B cell (primary cell): ENCODE results near the gene CBX2. TPM values are rescaled to one million over a fixed set of nuclear protein-coding genes. Genes with fewer than 3 reads are reported as not detected.

ENCODE experiments used
- ATAC-seq: fragments of 200-7000 bp; cut with Tn5 transposase; one replicate; pipeline ENCODE4 v1.10.0; 2021; ENCODE audit warnings: low read depth, mild to moderate bottlenecking, moderate number of reproducible peaks, moderate library complexity
- CTCF ChIA-PET: fragments of 350-600 bp; sonication (Branson Sonifier 250); formaldehyde crosslinking; loops from one replicate; lab custom pipeline; 2021; ENCODE audit warnings: antibody characterized with exemption, inconsistent platforms; lab: Charles Lee
- POLR2A ChIA-PET: fragments of 350-600 bp; sonication (Branson Sonifier 250); formaldehyde crosslinking; loops from one replicate; lab custom pipeline; 2021; ENCODE audit warnings: antibody characterized with exemption; lab: Charles Lee
- DNase-seq: peaks from one replicate; pipeline ENCODE4 v3.0.0; 2013
- H2AFZ ChIP-seq: 2 replicates; pipeline ENCODE4 v1.6.1; 2012; ENCODE audit warnings: mild to moderate bottlenecking, low read depth, low read length; ENCODE audit not compliant: insufficient read depth, poor library complexity, severe bottlenecking
- H3K27ac ChIP-seq, 2 donors: 1 replicate in 1 of 2; 2 replicates in 1 of 2; pipeline ENCODE4 v1.5.1; 2012 to 2013; ENCODE audit warnings: low read length in 2 of 2, mild to moderate bottlenecking in 2 of 2, moderate library complexity in 1 of 2
- H3K27me3 ChIP-seq, 4 experiments: fragments of 200-600 bp in 1 of 4; sonication (generic) in 1 of 4; replicated peaks in 1 of 4; 1 replicate in 2 of 4; 2 replicates in 2 of 4; pipeline versions ENCODE4 v1.6.1 to v1.7.0; 2013 to 2016; ENCODE audit warnings: low read length in 3 of 4, mild to moderate bottlenecking in 2 of 4, mixed read lengths in 1 of 4, moderate library complexity in 1 of 4; ENCODE audit not compliant: insufficient read depth in 4 of 4, control insufficient read depth in 3 of 4; ENCODE audit errors: control extremely low read depth in 1 of 4
- H3K36me3 ChIP-seq, 2 experiments: replicated peaks in 1 of 2; 1 replicate in 1 of 2; 2 replicates in 1 of 2; pipeline versions ENCODE4 v1.6.1 to v1.7.1; 2013; ENCODE audit warnings: low read length in 1 of 2; ENCODE audit not compliant: insufficient read depth in 2 of 2, control insufficient read depth in 1 of 2; ENCODE audit errors: control extremely low read depth in 1 of 2, extremely low read depth in 1 of 2
- H3K4me1 ChIP-seq, 2 donors: fragments of 200-600 bp in 1 of 2; sonication (generic) in 1 of 2; 1 replicate in 1 of 2; 2 replicates in 1 of 2; pipeline versions ENCODE4 v1.5.1 to v1.6.1; 2013 to 2017; ENCODE audit warnings: low read length in 2 of 2; ENCODE audit not compliant: control insufficient read depth in 2 of 2, insufficient read depth in 2 of 2
- H3K4me2 ChIP-seq: replicated peaks from 2 replicates; pipeline ENCODE3; 2012; ENCODE audit warnings: mild to moderate bottlenecking, low read depth, low read length; ENCODE audit not compliant: poor library complexity, severe bottlenecking
- H3K4me3 ChIP-seq, 5 experiments: fragments of 200-600 bp in 1 of 5; sonication (generic) in 1 of 5; 1 replicate in 3 of 5; 2 replicates in 2 of 5; pipeline versions ENCODE4 v1.5.1 to v1.7.0; 2011 to 2016; ENCODE audit warnings: low read length in 4 of 5, mild to moderate bottlenecking in 4 of 5, low read depth in 2 of 5, control low read depth in 1 of 5, moderate library complexity in 1 of 5; ENCODE audit not compliant: insufficient read depth in 1 of 5; ENCODE audit errors: control extremely low read depth in 1 of 5, extremely low read depth in 1 of 5
- H3K79me2 ChIP-seq: fragments of 200-600 bp; sonication (generic); one replicate; pipeline ENCODE4 v1.6.0; 2016; ENCODE audit warnings: low read length; ENCODE audit not compliant: control insufficient read depth, insufficient read depth
- H3K9ac ChIP-seq: fragments of 200-600 bp; sonication (generic); 2 replicates; pipeline ENCODE4 v1.6.1; 2017; ENCODE audit warnings: mild to moderate bottlenecking, low read length, moderate library complexity
- H3K9me3 ChIP-seq, 3 donors: one replicate each; pipeline versions ENCODE4 v1.6.1 to v1.7.1; 2013; ENCODE audit warnings: low read length in 2 of 3; ENCODE audit not compliant: control insufficient read depth in 2 of 3, insufficient read depth in 1 of 3; ENCODE audit errors: control extremely low read depth in 1 of 3
- H4K20me1 ChIP-seq: 2 replicates; pipeline ENCODE4 v1.6.0; 2012; ENCODE audit warnings: mild to moderate bottlenecking, low read length; ENCODE audit not compliant: insufficient read depth, control insufficient read depth, poor library complexity, severe bottlenecking
- H3K27ac Mint-ChIP-seq: one replicate; pipeline ENCODE4 v1.8.0; 2021; ENCODE audit warnings: mixed read lengths
- H3K27me3 Mint-ChIP-seq: one replicate; pipeline ENCODE4 v1.8.0; 2021; ENCODE audit warnings: mixed read lengths
- H3K4me1 Mint-ChIP-seq: one replicate; pipeline ENCODE4 v1.8.0; 2021; ENCODE audit warnings: mixed read lengths
- H3K4me3 Mint-ChIP-seq: one replicate; pipeline ENCODE4 v1.8.0; 2021; ENCODE audit warnings: mixed read lengths
- H3K9me3 Mint-ChIP-seq: one replicate; pipeline ENCODE4 v1.8.0; 2022; ENCODE audit warnings: mixed read lengths; ENCODE audit not compliant: insufficient read depth
- CTCF ChIP-seq: fragments of 200-600 bp; IDR thresholded peaks from one replicate; pipeline ENCODE4 v1.8.0; 2022; ENCODE audit warnings: antibody characterized with exemption, mild to moderate bottlenecking
- EZH2 ChIP-seq: IDR thresholded peaks from 2 replicates; pipeline ENCODE4 v1.6.1; 2012; ENCODE audit warnings: borderline replicate concordance, low read depth, mild to moderate bottlenecking, moderate library complexity, low read length; ENCODE audit not compliant: insufficient read depth, poor library complexity, severe bottlenecking
- WGBS: methylation state at CpG from one replicate; pipeline ENCODE4 v1.1.5; 2013; ENCODE audit warnings: missing lambda C conversion rate; ENCODE audit not compliant: insufficient coverage; 5-methylcytosine and 5-hydroxymethylcytosine counted together
- intact Hi-C: fragments of 100-400 bp; cut with micrococcal nuclease; formaldehyde crosslinking; loops from one replicate; pipeline ENCODE4 v1.10.0; 2022
- polyA plus RNA-seq: library from polyadenylated mRNA; depleted of rRNA; stranded (reverse); fragments of >200 nt; gene quantifications from 2 replicates; pipeline ENCODE4 v1.2.3, GENCODE V29; 2012
- total RNA-seq, 2 donors: library from RNA; stranded (reverse); fragments of 120-200 nt in 1 of 2; gene quantifications; 1 replicate in 1 of 2; 2 replicates in 1 of 2; pipeline versions ENCODE4 v1.2.3 to v1.2.4, GENCODE V29; 2013 to 2022

The CBX2 gene
- total and polyA plus RNA-seq, 2 donors (not counting 1 experiment from before 2014, with no cell fraction given) = 0.10 to 0.47 TPM

GRCh38 chr17:79821331-79822095 is 43.6 kb downstream of the CBX2 start:
- Histone ChIP-seq H3K4me1 (peaks cover 6% of the 10 kb centered on the region in 2 donors), H2AFZ (no peak overlapping the region), H3K4me2 (no peak overlapping the region), H3K36me3 (no peaks in the 10 kb centered on the region), H3K79me2 (no peaks in the 10 kb centered on the region), H3K27me3 (peaks cover 0 to 30% (median 8%) of the 10 kb centered on the region in 4 experiments), H3K27ac (no peak overlapping the region), H3K9ac (no peak overlapping the region), H4K20me1 (no peaks in the 10 kb centered on the region), H3K4me3 (no peak overlapping the region), H3K9me3 (no peaks in the 10 kb centered on the region)
- ChIA-PET POLR2A (interaction anchor here (0.5 kb wide), 1 partner anchor 14 kb away, joined by 3 read pairs; no protein-coding TSS in a partner anchor), CTCF (interaction anchor here (1.0 to 1.1 kb wide), 2 partner anchors 9 to 14 kb away, joined by 3 to 4 read pairs; no protein-coding TSS in a partner anchor)
- WGBS = 92% methylated on average over 11 of the region's 12 CpGs
- H3K27me3 Mint-ChIP-seq = peaks cover 52% of the 10 kb centered on the region
- intact Hi-C loops = no loop called here
- no peak overlapping the region for H3K4me3 Mint-ChIP-seq
- H3K27ac Mint-ChIP-seq = no peak overlapping the region
- H3K9me3 Mint-ChIP-seq = no peaks in the 10 kb centered on the region
- TF ChIP-seq EZH2 (no peak), CTCF (no peak)
- DNase-seq (no peak), ATAC-seq (no peak)
- peaks cover 9% of the 10 kb centered on the region for H3K4me1 Mint-ChIP-seq

- TF ChIP-seq CTCF (no peak), EZH2 (no peak)
- Histone ChIP-seq H3K27me3 (peaks cover 0 to 23% (median 2%) of the 10 kb centered on the region in 4 experiments), H2AFZ (no peak overlapping the region), H3K36me3 (no peaks in the 10 kb centered on the region), H3K4me3 (no peak overlapping the region), H4K20me1 (no peaks in the 10 kb centered on the region), H3K9me3 (peaks cover 0 to 3% (median 0%) of the 10 kb centered on the region in 3 donors), H3K4me2 (no peak overlapping the region), H3K79me2 (no peaks in the 10 kb centered on the region), H3K9ac (no peak overlapping the region), H3K4me1 (peaks cover 8 to 9% of the 10 kb centered on the region in 2 donors), H3K27ac (no peak overlapping the region)
- Mint-ChIP-seq H3K9me3 (no peaks in the 10 kb centered on the region), H3K27ac (no peak overlapping the region), H3K4me3 (no peak overlapping the region), H3K4me1 (peaks cover 14% of the 10 kb centered on the region), H3K27me3 (peaks cover 50% of the 10 kb centered on the region)
- DNase-seq = no peak
- intact Hi-C loops = no loop called here
- POLR2A ChIA-PET = interaction anchor here (0.7 kb wide), 1 partner anchor 11 kb away, joined by 4 read pairs; no protein-coding TSS in a partner anchor
- 95% methylated on average over 14 of the region's 17 CpGs for WGBS
- no peak for ATAC-seq
- CTCF ChIA-PET = no interaction called here
Measured at GRCh38 chr17:79822583-79823124, 44.7 kb downstream of the CBX2 start.
